ENCODE results near the gene BRD3OS. TPM values are rescaled to one million over a fixed set of nuclear protein-coding genes. Genes with fewer than 3 reads are reported as not detected.

The BRD3OS gene
- total and polyA plus RNA-seq, 2 of the 13 experiments (the other 11 are each of a cell fraction or from before 2014, with no cell fraction given): 4.9 to 5.7 TPM

DNA sequence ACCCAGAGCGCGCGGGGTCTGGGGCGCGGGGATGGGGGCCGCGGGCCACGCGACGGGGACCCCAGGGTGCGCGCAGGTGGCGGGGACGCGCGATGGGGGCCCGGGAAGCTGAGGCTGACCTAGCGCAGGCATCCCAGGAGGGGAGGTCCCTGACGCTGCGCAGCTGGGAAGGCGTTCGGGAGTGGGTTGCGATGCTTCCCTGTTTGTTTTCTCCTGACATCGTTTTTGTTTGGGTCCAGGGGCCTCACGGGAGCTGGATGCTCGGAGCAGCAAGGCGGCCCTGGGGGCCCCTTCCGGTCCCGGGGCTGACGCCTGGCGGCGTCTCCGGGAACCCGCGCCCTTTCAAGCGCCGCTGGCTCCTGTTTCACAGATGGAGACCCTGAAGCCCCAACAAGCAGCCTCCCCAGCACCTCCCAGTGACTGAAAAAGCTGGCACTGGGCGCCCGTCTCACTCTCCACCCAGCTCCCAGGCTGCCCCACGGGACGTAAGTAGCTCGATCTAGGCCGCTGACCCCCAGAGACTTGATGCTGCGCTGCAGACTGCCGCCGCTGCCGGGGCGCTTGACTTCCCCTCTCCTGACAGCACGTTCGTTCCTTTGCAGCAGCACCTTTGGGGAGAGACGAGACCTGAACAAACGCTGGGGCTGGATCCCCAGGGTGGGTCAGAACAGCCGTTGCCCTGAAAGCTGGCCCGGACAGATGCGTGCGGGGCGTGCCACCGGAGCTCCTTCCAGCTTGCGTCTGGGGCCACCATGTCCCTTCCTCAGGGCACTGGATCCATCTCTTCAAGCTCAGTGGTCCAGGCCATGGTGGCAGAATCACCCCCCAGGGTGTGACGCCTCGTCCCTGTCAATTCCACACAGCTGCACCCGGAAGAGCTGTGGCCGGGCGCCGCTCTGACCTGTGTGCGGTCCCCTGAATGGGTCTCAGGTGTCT is 593 bp downstream of the BRD3OS start (continued):
- TF ChIP-seq, protein P1, sequence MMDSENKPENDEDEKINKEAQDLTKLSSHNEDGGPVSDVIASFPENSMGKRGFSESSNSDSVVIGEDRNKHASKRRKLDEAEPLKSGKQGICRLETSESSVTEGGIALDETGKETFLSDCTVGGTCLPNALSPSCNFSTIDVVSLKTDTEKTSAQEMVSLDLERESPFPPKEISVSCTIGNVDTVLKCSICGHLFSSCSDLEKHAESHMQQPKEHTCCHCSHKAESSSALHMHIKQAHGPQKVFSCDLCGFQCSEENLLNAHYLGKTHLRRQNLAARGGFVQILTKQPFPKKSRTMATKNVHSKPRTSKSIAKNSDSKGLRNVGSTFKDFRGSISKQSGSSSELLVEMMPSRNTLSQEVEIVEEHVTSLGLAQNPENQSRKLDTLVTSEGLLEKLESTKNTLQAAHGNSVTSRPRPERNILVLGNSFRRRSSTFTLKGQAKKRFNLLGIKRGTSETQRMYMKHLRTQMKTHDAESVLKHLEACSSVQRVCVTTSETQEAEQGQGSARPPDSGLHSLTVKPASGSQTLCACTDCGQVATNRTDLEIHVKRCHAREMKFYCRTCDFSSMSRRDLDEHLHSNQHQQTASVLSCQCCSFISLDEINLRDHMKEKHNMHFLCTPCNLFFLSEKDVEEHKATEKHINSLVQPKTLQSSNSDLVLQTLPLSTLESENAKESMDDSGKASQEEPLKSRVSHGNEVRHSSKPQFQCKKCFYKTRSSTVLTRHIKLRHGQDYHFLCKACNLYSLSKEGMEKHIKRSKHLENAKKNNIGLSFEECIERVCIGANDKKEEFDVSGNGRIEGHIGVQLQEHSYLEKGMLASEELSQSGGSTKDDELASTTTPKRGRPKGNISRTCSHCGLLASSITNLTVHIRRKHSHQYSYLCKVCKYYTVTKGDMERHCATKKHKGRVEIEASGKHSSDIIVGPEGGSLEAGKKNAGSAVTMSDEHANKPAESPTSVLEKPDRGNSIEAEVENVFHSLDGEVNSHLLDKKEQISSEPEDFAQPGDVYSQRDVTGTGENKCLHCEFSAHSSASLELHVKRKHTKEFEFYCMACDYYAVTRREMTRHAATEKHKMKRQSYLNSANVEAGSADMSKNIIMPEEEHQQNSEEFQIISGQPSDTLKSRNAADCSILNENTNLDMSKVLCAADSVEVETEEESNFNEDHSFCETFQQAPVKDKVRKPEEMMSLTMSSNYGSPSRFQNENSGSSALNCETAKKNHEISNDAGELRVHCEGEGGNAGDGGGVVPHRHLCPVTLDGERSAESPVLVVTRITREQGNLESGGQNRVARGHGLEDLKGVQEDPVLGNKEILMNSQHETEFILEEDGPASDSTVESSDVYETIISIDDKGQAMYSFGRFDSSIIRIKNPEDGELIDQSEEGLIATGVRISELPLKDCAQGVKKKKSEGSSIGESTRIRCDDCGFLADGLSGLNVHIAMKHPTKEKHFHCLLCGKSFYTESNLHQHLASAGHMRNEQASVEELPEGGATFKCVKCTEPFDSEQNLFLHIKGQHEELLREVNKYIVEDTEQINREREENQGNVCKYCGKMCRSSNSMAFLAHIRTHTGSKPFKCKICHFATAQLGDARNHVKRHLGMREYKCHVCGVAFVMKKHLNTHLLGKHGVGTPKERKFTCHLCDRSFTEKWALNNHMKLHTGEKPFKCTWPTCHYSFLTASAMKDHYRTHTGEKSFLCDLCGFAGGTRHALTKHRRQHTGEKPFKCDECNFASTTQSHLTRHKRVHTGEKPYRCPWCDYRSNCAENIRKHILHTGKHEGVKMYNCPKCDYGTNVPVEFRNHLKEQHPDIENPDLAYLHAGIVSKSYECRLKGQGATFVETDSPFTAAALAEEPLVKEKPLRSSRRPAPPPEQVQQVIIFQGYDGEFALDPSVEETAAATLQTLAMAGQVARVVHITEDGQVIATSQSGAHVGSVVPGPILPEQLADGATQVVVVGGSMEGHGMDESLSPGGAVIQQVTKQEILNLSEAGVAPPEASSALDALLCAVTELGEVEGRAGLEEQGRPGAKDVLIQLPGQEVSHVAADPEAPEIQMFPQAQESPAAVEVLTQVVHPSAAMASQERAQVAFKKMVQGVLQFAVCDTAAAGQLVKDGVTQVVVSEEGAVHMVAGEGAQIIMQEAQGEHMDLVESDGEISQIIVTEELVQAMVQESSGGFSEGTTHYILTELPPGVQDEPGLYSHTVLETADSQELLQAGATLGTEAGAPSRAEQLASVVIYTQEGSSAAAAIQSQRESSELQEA (CRISPR knock-in tag; IDR thresholded peaks at IDR 0.05; ENCODE audit: not compliant biosample characterization): peak; percentile 34
- TF ChIP-seq ZNF20 (CRISPR knock-in tag; IDR thresholded peaks at IDR 0.05) (no peak), RFX5 (IDR thresholded peaks at IDR 0.05; ENCODE audit: low read depth, low read length) (no peak), ATF1 (CRISPR knock-in tag; IDR thresholded peaks at IDR 0.05) (no peak), ZNF678 (CRISPR knock-in tag; IDR thresholded peaks at IDR 0.05) (no peak), ZNF557 (CRISPR knock-in tag; IDR thresholded peaks at IDR 0.05) (no peak), NRL (CRISPR knock-in tag; IDR thresholded peaks at IDR 0.05; ENCODE audit: borderline replicate concordance) (no peak), GPBP1L1 (CRISPR knock-in tag; IDR thresholded peaks at IDR 0.05) (no peak), MTF1 (CRISPR knock-in tag; IDR thresholded peaks at IDR 0.05) (no peak), SATB2 (CRISPR knock-in tag; IDR thresholded peaks at IDR 0.05) (no peak), ZNF567 (CRISPR knock-in tag; IDR thresholded peaks at IDR 0.05; ENCODE audit: borderline replicate concordance) (no peak), ZBTB7B (CRISPR knock-in tag; IDR thresholded peaks at IDR 0.05) (peak; percentile 65), ZNF639 (CRISPR knock-in tag; conservative IDR thresholded peaks at IDR 0.05) (no peak), ZFP36L1 (CRISPR knock-in tag; IDR thresholded peaks at IDR 0.05) (no peak), ZNF703 (CRISPR knock-in tag; IDR thresholded peaks at IDR 0.05; ENCODE audit: borderline replicate concordance) (no peak), ZNF160 (CRISPR knock-in tag; IDR thresholded peaks at IDR 0.05) (no peak)
- TF ChIP-seq, protein P2, sequence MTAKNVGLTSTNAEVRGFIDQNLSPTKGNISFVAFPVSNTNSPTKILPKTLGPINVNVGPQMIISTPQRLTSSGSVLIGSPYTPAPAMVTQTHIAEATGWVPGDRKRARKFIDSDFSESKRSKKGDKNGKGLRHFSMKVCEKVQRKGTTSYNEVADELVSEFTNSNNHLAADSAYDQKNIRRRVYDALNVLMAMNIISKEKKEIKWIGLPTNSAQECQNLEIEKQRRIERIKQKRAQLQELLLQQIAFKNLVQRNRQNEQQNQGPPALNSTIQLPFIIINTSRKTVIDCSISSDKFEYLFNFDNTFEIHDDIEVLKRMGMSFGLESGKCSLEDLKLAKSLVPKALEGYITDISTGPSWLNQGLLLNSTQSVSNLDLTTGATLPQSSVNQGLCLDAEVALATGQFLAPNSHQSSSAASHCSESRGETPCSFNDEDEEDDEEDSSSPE (CRISPR knock-in tag; IDR thresholded peaks at IDR 0.05): no peak
